ENCODE measurements around the gene QRFP.

GRCh38 chr9:130862747-130863146 lies 33.9 kb downstream of the QRFP start:
- no peak for TF ChIP-seq POLR2A (IDR thresholded peaks at IDR 0.05; ENCODE audit: low read length)
- no peak for TF ChIP-seq RAD21 (conservative IDR thresholded peaks at IDR 0.05 in 1 of 2, IDR thresholded peaks at IDR 0.05 in 1 of 2)
- no peak for TF ChIP-seq CTCF (IDR thresholded peaks at IDR 0.05)
- no peak for TF ChIP-seq CBX8 (IDR thresholded peaks at IDR 0.05)
- TF ChIP-seq, protein P1, sequence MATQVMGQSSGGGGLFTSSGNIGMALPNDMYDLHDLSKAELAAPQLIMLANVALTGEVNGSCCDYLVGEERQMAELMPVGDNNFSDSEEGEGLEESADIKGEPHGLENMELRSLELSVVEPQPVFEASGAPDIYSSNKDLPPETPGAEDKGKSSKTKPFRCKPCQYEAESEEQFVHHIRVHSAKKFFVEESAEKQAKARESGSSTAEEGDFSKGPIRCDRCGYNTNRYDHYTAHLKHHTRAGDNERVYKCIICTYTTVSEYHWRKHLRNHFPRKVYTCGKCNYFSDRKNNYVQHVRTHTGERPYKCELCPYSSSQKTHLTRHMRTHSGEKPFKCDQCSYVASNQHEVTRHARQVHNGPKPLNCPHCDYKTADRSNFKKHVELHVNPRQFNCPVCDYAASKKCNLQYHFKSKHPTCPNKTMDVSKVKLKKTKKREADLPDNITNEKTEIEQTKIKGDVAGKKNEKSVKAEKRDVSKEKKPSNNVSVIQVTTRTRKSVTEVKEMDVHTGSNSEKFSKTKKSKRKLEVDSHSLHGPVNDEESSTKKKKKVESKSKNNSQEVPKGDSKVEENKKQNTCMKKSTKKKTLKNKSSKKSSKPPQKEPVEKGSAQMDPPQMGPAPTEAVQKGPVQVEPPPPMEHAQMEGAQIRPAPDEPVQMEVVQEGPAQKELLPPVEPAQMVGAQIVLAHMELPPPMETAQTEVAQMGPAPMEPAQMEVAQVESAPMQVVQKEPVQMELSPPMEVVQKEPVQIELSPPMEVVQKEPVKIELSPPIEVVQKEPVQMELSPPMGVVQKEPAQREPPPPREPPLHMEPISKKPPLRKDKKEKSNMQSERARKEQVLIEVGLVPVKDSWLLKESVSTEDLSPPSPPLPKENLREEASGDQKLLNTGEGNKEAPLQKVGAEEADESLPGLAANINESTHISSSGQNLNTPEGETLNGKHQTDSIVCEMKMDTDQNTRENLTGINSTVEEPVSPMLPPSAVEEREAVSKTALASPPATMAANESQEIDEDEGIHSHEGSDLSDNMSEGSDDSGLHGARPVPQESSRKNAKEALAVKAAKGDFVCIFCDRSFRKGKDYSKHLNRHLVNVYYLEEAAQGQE (IDR thresholded peaks at IDR 0.05), result no peak
- no peak for TF ChIP-seq NR3C1 (IDR thresholded peaks at IDR 0.05)
- TF ChIP-seq, protein P2, sequence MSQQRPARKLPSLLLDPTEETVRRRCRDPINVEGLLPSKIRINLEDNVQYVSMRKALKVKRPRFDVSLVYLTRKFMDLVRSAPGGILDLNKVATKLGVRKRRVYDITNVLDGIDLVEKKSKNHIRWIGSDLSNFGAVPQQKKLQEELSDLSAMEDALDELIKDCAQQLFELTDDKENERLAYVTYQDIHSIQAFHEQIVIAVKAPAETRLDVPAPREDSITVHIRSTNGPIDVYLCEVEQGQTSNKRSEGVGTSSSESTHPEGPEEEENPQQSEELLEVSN (IDR thresholded peaks at IDR 0.05; ENCODE audit: borderline replicate concordance, low read depth), result no peak

Measured in A549 (cell line).